Stimulated activated CD4-positive, alpha-beta T cell treated with anti-CD3 and anti-CD28 coated beads, TNF-alpha, amount 100 ng/mL, for 24 hours (primary cell): ENCODE results near the gene ZCCHC24.

Experiments
- DNase-seq, 3 experiments: peaks; one replicate each; pipeline ENCODE4 v3.0.0-alpha.2; 2020; ENCODE audit warnings: low read depth in 3 of 3

Gene ZCCHC24

DNA sequence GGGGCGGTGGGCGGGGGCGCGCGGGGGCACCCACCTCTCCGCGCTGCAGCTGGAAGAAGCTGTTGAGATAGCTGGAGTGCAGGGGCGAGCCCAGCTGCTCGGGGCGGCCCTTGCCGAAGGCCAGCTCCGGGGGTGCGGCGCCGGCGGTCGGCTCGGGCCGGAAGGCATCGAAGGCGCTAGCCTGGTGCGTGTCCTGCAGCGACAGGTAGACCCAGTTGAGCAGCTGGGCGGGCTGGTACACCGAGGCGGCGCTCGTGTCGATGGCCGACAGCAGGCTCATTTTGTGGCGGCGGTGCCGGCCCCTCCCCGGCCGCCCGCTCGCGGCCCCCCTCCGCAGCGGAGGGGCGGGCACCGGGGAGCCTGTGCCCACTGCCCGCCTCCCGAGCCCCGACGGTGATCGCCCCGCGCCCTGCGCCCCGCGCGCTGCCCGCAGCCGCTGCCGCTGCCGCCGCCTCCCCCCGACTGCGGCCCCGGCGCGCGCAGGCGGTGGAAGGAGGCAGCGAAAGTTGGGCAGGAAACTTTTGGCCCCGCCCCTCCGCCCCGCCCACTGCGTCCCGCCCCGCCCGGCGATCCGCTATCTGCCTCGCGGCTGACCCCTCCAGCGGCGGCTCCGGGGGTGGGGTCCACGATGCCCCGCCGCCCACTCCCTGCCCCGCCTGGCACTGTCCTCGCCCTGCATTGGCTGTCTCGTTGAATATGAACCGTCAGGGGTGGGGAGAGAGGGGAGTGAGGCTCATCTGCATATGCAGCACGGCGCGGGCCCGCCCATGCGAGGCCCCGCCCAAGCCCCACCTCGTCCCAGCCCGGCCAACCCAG lies at the start of gene ZCCHC24:
TSS of gene ZCCHC24 (minus strand) at position 464 of the 816 bp plus-strand sequence. CDS start at position 280, 184 bp downstream.
- DNase-seq = peak; percentile 82 to 92 (median 85)

DNA sequence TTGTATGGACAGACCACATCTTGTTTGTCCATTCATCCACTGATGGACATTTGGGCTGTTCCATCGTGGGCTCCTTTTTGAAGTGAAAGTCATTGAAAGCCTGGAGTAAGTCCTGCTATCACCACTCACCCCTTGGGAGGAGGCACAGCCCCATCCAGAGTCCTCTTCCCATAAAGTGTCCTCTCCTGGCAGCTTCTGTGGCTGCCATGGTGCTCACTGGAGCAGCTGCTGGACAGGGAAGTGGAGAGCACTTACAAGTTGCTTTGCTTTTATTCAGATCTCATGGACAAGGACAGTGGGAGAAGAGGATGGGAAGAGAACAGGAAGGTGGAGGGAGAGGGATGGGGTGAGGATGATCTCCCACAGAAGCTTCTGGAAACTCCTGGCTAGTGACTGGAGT lies 48.4 kb upstream of the ZCCHC24 start:
- DNase-seq = no peak

DNA sequence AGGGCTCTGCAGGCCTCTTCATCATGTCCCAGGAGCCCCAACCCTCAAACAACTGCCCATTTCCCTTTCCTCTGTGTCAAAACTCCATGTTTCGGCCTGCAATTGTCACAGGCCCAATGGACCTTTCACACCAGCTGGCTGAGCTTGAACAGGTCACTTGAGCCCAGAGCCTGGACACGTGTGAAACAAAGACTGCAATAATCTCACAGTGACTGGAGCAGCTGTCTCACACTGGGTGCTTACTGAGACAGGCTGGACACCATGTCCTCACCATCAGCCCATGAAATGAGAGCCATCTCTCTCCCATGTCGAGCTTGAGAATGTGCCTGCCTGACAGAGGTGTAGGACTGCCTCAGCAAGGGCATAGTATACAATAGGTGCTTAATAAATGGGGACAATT lies 47.4 kb upstream of the ZCCHC24 start:
- DNase-seq = no peak

DNA sequence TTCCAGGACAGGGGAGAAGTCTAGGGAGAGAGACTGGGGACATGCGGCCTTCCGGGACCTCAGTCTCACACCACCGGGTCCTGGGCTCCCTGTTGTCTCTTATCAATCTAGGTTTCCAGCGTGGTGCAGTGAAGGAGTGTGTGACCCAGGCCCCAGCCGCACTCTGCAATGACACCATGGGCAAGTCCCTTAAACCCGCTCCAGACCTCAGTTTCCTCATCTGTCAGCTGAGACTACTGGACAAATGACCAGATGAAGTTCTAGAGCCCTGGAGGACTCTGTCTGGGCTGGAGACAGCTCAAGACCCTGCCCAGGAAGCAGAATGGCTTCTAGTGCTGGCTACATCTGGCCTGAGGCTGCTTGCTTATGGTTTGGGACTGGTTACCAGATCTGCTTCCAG lies 46.8 kb upstream of the ZCCHC24 start:
- DNase-seq = no peak

DNA sequence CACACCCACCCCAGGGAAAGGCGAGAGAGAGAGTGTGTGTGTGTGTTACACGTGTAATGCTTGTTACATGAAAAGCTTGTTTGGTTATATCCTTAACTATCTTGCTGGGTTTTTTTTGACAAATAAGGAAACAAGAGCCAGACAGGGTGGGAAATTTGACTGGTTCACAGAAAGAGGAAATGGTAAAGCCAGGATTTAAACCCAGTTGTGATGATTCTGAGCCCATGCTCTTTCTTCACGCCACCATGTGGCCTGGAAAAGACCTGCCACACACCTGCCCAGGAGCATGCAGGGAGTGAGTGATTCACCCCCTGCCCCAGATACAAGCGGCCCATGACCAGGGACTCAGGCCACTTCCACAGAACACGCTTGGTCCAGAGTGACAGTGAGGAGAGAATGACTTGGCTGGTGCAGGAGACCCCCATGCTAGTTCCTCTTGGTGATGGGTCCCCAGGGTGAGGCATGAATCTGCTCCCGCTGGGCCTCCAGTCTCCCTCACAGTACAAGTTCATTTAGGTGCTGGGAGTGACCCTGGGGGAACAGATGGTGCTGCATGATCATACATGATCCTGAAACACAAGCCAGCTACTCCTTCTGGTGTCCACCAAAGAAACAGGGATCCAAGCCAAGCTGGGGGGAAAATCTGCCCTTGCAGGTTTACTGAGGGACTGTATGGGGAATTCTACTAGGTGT lies 45.9 kb upstream of the ZCCHC24 start:
- no peak for DNase-seq

DNA sequence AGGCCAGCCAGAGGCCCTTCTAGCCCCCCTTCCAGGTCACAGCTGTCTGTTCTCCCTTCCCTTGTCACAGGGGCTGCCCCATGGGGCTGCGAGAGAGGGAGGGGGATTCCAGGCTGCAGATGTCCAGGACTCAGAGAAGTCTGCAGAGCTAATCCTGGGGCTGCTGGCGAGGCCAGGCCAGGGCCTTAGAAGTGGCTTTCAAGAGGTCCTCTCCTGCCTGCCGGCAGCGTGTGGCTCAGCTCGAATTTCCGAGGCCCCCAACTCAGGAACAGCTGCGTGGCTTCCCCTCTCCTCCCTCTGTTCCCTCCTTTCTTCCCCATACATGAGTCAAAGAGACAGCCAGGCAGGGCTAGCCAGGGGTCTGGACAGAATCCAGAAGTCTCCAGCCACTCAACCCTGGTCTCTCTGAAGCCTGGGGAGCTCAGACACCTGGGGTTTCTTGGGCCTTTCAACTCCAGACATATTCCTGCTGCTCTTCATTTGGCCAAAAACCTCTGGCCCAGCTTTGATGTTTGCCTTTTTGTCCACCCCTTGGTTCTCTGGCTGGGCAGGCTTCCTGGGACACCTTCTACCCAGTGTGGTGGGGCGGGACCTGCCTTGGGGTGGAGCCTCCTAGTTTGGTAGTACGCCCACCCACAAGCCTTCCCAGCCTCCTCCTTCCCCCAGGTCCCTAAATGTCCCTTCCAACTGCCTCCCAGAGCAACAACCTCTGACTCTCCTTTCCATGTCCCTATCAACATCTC lies 45.1 kb upstream of the ZCCHC24 start:
- DNase-seq = no peak

DNA sequence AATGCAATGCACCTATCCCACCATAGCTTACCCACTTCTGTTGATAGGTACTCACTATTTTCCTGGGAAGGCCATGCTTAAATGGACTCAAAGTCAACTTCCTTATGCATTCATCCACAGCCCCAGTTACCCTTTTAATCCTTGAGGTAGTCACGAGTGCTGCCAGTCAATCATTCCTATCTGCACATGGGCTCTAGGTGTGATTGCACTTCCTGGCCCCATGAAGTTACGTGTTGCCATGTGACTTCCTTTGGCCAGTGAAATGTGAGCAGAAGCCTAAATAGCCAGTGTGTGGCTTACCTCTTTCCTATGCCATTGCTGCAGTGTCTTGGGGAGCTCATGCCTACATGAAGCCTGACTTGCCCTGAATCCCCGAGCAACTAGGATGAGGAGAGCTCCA lies 43.4 kb upstream of the ZCCHC24 start:
- no peak for DNase-seq

DNA sequence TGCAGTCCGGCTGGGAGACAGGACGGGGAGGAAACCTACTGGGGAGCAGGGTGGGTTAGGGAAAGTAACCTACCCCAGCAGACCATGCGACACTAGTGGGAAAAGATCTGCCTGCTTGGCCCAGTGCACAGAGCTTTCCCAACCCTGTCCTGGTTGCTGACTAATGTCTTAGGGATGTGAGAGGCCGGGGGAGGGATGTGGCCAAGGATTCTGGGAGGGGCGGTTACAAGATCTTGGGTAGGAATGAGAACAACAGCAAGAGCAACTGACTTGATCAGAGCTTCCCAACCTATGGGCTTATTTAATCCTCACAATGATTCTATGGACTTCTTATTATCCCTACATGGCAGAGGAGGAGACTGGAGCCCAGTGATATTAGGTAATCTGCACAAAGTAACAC lies 42.9 kb upstream of the ZCCHC24 start:
- no peak for DNase-seq

DNA sequence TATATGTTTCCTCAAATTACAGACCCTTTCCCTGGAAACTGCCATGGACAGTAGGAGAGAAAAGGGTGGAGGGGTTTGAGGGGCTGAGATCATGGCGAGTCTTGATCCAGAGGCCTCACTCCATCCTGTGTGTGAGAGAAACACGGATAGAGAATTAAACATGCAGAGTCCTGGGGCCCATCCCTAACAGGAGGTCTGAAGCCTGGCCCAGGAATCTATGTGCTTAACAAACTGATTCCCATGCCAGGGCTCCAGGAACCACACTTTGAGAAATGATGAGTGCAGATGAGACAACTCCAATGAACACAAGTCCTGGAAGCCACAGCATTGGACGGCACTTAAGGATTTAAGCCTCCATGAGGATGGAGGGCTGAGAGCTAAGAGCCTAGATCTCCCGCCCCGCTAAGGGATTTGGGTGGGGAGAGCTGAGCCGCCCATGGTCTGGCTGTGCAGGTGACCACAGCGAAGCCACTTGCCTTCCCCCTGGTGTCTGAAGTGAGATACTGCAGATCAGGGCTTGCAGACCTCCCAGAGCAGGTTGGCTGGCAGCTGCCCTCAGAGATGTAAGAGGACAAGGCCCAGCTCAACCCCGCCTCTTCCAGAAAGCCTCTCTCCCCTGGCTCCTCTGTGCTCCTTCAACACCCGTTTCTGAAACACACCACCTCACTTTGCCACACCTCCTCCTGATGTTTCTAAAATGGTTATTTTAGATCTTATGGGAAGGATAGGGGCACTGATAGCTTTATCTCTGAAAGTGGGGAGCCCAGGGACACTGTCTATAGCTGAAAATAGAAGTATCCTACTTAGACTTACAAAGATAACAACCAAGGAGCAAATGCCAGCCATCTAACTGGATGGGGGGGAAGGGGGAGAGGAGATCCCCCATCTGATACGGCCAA lies 42.1 kb upstream of the ZCCHC24 start:
- DNase-seq = peak; percentile 7 to 15 (median 8)

DNA sequence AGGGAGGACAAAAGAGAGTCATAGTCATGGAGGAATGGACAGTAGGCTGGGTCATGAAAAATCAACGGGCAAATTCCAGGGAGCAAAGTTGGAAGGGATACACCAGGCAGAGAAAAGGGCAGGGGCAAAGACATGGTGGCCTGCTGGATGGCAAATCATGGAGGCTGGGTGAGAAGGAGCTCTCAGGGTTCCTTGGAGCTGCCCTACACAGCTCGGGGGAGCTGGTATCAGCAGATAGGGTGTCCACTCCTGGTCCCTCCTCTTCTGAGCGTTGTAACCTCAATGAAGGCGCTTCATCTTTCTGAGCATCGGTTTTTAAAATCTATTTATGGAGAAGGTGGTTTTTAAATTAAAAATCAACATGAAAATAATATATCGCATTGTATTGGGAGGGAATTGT lies 39.1 kb upstream of the ZCCHC24 start:
- no peak for DNase-seq

DNA sequence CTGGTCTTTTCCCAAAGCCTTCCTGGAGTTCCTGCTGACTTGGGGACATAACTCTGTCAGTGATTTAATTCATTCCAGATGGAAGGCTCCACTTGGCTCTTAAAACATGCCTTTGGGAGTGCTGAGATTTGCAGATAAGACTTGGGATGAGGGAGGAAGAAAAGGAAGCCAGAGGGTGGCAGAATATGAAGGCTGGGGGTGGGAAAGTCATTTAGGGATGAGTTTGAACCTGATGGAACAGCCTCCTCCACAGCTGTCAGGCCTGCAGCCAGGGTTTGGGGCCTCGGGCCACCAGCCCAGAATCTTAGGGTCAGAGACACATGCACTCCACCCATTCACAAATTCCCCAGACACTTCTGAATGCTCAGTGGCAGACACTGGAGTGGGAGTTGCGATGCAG lies 38.5 kb upstream of the ZCCHC24 start:
- no peak for DNase-seq

DNA sequence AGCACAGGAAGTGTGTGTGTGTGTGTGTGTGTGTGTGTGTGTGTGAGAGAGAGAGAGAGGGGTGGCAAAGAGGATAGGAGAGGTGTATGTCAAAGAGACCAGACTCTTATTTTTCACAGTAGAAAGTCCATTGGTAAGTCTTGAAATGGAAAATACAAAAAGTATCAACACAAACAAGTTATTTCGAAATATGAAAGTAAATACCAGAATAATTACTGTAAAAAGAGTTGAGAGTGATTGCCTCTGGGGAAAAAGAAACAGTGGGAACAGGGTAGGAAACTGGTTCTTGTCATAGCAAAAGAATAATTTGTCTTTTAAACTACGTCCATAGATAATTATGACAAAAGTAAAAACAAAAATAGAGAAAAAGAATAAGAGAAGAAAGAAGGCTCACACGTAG lies 37.9 kb upstream of the ZCCHC24 start:
- no peak for DNase-seq

DNA sequence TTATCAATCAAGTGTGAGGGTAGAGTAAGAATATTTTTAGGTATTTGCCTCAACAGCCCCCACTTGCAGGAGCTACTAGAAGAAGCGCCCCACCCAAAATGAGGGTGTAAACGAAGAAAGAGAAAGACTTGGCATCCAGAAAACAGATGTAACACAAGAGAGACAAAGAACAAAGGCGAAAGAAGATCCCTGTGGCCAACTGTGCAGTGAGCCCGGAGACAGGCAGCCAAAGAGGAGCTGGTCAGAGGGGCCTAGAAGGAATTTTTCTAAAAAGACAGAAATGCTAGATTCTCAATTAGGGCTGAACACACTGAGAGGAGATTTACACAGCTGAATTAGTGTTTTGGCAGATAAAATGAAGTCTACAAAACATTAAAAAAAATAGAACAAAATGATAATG lies 37.3 kb upstream of the ZCCHC24 start:
- DNase-seq = no peak

DNA sequence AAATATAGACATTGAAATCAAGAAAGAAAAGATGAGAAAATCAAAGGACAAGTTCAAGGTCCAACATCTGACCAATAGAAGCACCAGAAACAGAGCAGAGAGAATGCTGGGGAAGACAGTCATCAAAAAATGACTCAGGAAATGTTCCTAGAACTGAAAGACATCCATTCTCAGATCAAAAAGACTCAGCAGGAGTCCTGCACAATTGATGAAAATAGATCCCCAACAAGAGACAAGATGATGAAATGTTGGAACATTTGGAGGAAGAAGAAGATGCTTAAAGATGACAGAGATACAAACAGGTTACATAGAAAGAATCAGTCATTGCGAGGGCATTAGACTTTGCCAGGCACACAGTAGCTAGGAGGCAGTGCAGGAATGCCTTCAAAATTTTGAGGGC lies 36.9 kb upstream of the ZCCHC24 start:
- DNase-seq = no peak

DNA sequence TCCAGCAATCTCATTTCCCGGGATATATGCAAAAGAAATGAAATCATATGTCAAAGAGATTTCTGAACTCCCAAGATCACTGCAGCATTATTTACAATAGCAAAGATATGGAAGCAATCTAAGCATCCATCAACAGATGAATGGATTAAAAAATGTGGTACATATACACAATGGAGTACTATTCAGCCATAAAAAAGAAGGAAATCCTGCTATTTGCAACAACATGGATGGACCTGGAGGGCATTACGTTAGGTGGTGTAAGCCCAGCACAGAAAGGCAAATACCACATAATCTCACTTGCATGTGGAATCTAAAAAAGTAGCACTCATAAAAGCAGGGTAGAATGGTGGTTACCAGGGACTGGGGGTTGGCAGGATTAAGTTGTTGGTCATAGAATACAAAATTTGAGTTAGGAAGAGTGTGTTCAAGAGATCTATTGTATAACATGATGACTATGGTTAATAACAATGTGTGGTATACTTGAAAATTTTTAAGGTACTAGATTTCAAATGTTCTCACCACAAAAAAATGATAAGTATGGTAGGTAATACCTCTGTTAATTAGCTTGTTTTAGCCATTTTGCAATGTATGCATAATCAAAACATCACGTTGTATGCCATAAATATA lies 34.0 kb upstream of the ZCCHC24 start:
- no peak for DNase-seq

DNA sequence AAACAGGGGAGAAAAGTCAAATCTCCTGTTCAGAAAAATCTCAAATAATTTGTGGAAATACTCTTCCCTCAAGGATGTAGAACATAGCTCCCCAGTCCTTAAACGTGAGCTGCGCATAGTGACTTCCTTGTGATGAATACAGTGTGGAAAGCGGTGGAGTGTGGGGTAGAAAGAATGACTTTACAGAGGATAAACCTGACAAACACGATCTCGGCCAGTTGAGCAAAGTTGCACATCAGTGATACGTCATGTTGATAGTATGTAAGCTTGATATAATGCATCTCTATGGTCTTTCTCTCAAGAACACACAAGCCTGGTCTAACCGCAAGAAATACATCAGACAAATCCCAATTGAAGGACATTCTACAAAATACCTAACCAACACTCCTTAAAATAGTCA lies 32.0 kb upstream of the ZCCHC24 start:
- no peak for DNase-seq

DNA sequence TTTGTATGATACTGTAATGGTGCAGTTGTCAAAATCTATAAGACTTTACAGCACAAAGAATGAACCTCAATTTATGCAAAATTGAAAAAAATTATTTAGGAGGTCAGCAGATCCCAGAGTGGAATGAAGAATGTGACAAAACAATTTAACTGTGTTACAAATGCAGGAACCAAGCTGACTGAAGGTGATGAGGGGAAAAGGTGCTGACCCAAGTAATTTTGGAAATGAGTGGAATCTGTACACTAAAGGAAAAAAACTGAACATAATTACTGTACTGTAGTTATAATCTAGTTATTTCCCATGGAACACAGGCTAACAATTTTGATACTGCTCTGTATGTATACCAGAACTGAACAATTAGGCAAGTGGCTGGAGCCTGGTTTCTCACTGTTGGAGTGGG lies 31.2 kb upstream of the ZCCHC24 start:
- DNase-seq = no peak

DNA sequence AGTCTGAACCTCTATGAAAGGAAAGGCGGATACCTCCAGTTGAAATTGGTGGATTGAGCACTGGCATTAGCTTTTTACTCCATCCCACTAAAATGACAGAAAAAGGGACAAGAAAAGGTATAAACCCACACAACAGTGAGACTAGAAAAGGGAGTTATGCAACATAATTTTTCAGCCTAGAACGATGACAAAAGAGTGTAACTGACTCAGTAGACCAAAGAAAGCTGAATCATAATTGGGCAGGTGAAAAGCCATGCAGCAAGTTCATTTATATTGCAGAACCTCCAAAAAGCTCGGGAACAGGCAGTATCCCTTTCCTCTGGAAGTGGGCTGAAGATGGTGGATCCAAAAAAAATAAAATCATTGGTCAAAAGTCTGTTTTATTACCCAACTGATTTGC lies 30.5 kb upstream of the ZCCHC24 start:
- DNase-seq = no peak

DNA sequence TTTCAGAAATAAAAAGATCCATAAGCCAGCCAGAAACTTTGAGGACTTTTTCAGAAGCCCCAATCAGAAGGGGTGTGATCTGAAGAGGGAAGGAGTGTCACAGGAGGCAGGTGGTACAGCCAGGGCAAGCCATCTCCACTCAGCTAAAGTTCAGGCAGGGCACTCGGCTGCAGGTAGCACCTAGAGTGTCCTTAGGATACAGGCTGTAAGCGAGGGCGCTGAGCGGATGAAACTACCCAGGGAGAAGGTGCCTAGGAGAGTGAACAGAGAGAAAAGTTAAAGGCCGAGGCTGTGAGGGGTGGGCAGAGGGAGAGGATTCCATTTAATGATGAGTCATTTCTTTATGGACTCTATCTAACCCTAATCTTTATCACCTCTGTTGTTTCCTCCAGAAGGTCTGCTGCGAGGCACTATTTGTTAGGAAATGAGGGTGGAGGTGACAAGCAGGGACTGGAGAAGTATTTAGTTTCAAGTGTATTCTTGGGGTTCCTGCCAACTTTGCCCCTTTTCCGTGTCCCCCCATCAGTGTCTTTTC lies 29.8 kb upstream of the ZCCHC24 start:
- DNase-seq = no peak

DNA sequence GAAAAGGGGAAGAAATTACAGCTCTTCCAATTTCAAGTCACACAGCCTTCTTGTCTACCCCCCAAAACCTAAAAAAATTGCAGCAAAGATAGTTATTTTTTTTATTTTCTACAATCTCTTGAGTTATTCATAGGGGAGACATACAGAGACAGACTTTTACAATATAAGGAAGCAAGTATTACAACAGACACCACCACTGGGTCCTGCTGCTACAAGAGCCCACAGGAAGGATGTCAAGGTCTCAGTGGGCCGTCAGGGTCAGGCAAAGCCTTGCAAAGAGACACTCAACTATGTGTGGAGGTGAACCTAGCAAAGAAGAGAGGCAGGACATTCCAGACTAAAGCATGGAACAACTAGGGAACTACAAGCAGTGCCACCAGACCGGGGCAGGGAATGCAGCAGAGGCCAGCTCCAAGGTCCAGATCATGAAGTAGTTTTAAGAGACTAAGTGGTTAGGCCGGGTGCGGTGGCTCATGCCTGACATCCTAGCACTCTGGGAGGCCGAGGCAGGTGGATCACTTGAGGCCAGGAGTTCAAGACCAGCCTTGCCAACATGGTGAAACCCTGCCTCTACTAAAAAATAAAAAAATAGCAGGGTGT lies 28.2 kb upstream of the ZCCHC24 start:
- no peak for DNase-seq

DNA sequence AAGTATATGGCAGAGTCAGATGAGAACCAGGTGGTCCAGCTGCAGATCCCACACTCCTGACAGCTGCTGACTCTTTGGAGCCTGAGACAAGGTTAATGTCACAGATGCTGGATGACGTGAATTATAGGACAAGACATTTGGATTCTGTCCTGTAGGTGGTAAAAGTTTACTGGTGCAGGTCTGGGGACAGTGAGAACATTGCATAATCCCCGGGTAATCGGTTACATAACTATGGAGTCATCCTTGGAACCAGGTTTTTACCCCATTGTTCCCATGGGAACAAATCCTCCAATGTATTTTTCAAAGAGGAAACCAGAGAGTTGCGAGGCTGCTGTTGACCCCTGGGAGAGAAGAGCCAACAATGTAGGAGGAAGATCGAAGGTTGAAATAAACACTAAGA lies 27.5 kb upstream of the ZCCHC24 start:
- no peak for DNase-seq
